Gastrocnemius medialis (tissue), 4 donors: ENCODE measurements around the gene PDXDC1. TPM values are rescaled to one million over a fixed set of nuclear protein-coding genes. Genes with fewer than 3 reads are reported as not detected.
"Not testable (repeated sequence)": the region's sequence is repeated elsewhere in the genome, so short reads cannot be mapped to it uniquely, and the experiment has no call there.

Source experiments
- ATAC-seq, 2 donors: fragments of 150-250 bp; one replicate each; pipeline ENCODE4 v1.9.1; 2016
- DNase-seq, 2 donors: peaks; one replicate each; pipeline ENCODE4 v3.0.0-alpha.2; 2019
- H3K27ac ChIP-seq, 4 donors: fragments of 200-600 bp; sonication (generic); 1 replicate in 1 of 4; 2 replicates in 3 of 4; pipeline ENCODE4 v1.5.1; 2016 to 2018; ENCODE audit warnings: mild to moderate bottlenecking in 2 of 4, moderate library complexity in 1 of 4
- H3K27me3 ChIP-seq, 3 donors: fragments of 200-600 bp; sonication (generic) in 2 of 3; 1 replicate in 1 of 3; 2 replicates in 2 of 3; pipeline versions ENCODE4 v1.5.1 to v1.6.0; 2016 to 2019; ENCODE audit warnings: mild to moderate bottlenecking in 1 of 3, moderate library complexity in 1 of 3
- H3K36me3 ChIP-seq, 2 donors: fragments of 200-600 bp; sonication (generic) in 1 of 2; one replicate each; pipeline ENCODE4 v1.5.1; 2017 to 2018
- H3K4me1 ChIP-seq, 2 donors: fragments of 200-600 bp; sonication (generic) in 1 of 2; one replicate each; pipeline ENCODE4 v1.5.1; 2016 to 2017; ENCODE audit warnings: mild to moderate bottlenecking in 2 of 2
- H3K4me3 ChIP-seq, 4 donors: fragments of 200-600 bp; sonication (generic) in 3 of 4; 1 replicate in 1 of 4; 2 replicates in 3 of 4; pipeline ENCODE4 v1.5.1; 2016 to 2019; ENCODE audit warnings: mild to moderate bottlenecking in 2 of 4
- H3K9me3 ChIP-seq, 3 donors: fragments of 200-600 bp; sonication (generic) in 2 of 3; 1 replicate in 1 of 3; 2 replicates in 2 of 3; pipeline ENCODE4 v1.5.1; 2016 to 2019
- CTCF ChIP-seq, 5 experiments: fragments of 450-650 bp in 3 of 5; fragments of 200-600 bp in 2 of 5; sonication (generic) in 2 of 5; IDR thresholded peaks in 4 of 5; conservative IDR thresholded peaks in 1 of 5; 1 replicate in 4 of 5; 2 replicates in 1 of 5; pipeline ENCODE4 v1.5.1; 2016 to 2019; ENCODE audit warnings: antibody characterized with exemption in 5 of 5, mild to moderate bottlenecking in 3 of 5, moderate library complexity in 3 of 5
- POLR2A ChIP-seq, 2 donors: fragments of 450-650 bp; IDR thresholded peaks; one replicate each; pipeline ENCODE4 v1.6.1; 2017; ENCODE audit warnings: antibody characterized with exemption in 2 of 2, mild to moderate bottlenecking in 2 of 2, moderate library complexity in 2 of 2
- in situ Hi-C, 4 donors: fragments of 200-750 bp; cut with MboI; loops; one replicate each; pipeline versions ENCODE4 v1.15.0 to v1.8.0; 2017; ENCODE audit warnings: low sequenced_read_pairs in 4 of 4
- intact Hi-C: fragments of 100-400 bp; cut with DNase I; formaldehyde crosslinking; loops from one replicate; pipeline ENCODE4 v1.15.1; 2023; ENCODE audit warnings: low total_unique reads
- total RNA-seq, 4 donors: library from RNA; depleted of rRNA; stranded (reverse); fragments of >200 nt; gene quantifications; one replicate each; pipeline versions ENCODE4 v1.1.0 to v1.2.3, GENCODE V29; 2016

Gene PDXDC1
- total RNA-seq, 4 donors from 2014 or later = 34.3 to 69.0 (median 45.2) TPM

GRCh38 chr16:14961405-14962186 is 13.2 kb upstream of the PDXDC1 start:
- DNase-seq = no peak
- no peaks in the 10 kb centered on the region for H3K36me3 ChIP-seq
- no peaks in the 10 kb centered on the region for H3K9me3 ChIP-seq
- no peak overlapping the region for H3K4me3 ChIP-seq
- no peaks in the 10 kb centered on the region for H3K27me3 ChIP-seq
- H3K27ac ChIP-seq = no peak overlapping the region
- no peak for ATAC-seq
- in situ Hi-C loops (no loop called here), intact Hi-C loops (no loop called here)
- peaks cover 0 to 2% of the 10 kb centered on the region in 2 donors for H3K4me1 ChIP-seq
- TF ChIP-seq CTCF (IDR thresholded peaks at IDR 0.05 in 4 of 5, conservative IDR thresholded peaks at IDR 0.05 in 1 of 5) = no peak
- TF ChIP-seq POLR2A (IDR thresholded peaks at IDR 0.05) = no peak

DNA sequence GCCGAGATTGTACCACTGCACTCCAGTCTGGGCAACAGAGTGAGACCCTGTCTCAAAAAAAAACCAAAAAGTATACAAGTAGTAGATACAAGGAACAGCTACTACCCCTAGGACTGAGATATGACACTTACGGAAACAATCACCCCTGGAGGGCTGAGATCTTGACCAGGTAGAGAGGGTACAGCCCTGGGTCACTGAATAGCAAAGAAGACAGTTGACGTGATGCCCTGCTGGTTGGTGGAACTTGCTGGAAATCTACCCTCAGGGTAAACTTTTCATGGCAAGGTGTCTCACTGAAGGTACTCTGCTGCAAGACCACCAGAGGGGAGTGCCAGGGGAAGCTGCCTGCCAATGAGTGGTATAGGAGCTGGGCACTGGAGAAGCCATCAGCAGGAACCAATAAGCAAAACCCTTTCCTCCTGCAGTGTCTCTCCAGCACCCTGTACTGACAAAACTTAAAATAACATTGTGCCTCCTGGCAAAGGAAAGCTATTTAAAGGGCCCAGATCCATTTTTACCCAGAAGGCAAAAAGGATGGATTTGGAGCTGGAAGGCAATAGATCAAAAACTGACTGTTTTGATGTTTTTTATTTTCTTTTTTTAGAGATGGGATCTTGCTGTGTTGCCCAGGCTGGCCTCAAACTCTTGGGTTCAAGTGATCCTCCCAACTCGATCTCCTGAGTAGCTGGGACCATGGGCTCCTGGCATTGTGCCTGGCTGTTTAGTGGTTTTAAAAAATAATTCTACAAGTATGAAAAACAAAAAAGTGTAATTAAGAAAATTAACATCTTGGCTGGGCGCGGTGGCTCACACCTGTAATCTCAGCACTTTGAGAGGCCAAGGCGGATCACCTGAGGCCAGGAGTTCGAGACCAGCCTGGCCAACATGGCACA is 11.3 kb upstream of the PDXDC1 start:
- no peaks in the 10 kb centered on the region for H3K27me3 ChIP-seq
- ATAC-seq = no peak
- H3K4me3 ChIP-seq = no peak overlapping the region
- H3K9me3 ChIP-seq = no peaks in the 10 kb centered on the region
- no peak overlapping the region for H3K27ac ChIP-seq
- in situ Hi-C loops (no loop called here), intact Hi-C loops (no loop called here)
- H3K4me1 ChIP-seq = no peaks in the 10 kb centered on the region
- TF ChIP-seq CTCF (IDR thresholded peaks at IDR 0.05 in 4 of 5, conservative IDR thresholded peaks at IDR 0.05 in 1 of 5) (no peak), POLR2A (IDR thresholded peaks at IDR 0.05) (no peak)
- DNase-seq = no peak
- no peaks in the 10 kb centered on the region for H3K36me3 ChIP-seq

DNA sequence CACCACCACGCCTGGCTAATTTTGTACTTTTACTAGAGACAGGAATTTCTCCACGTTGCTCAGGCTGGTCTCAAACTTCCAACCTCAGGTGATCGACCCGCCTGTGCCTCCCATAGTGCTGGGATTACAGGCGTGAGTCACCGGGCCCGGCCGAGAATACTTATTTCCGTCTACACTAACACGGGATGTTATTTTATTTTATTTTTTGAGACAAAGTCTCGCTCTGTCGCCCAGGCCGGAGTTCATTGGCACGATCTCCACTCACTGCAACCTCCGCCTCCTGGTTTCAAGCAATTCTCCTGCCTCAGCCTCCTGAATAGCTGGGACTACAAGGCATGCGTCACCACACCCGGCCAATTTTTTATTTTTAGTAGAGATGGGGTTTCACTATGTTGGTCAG is 9.5 kb upstream of the PDXDC1 start:
- Histone ChIP-seq H3K4me1 (no peaks in the 10 kb centered on the region), H3K4me3 (no peak overlapping the region), H3K27ac (no peak overlapping the region), H3K9me3 (no peaks in the 10 kb centered on the region), H3K27me3 (no peaks in the 10 kb centered on the region), H3K36me3 (no peaks in the 10 kb centered on the region)
- in situ Hi-C loops (no loop called here), intact Hi-C loops (no loop called here)
- no peak for TF ChIP-seq CTCF (IDR thresholded peaks at IDR 0.05 in 4 of 5, conservative IDR thresholded peaks at IDR 0.05 in 1 of 5)
- TF ChIP-seq POLR2A (IDR thresholded peaks at IDR 0.05) = no peak
- ATAC-seq (no peak), DNase-seq (no peak)

DNA sequence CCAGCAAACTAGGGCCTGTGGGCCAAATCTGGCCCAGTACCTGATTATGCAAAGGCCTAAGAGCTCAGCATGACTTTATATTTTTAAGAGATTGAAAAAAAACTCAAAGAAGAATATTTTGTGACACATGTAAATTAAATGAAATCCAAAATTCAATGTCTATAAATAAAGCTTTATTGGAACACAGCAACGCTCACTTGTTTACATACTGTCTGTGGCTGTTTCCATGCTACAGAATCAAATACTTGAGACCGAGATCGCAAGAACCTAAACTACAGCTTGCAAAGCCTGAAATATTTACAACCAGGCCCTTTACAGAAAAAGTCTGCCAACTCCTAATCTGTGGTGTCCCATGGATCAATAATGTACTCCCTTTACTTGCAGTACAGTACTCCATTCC is 5.0 kb upstream of the PDXDC1 start:
- H3K4me1 ChIP-seq, H3K9me3 ChIP-seq, H3K27ac ChIP-seq, ATAC-seq, H3K36me3 ChIP-seq, H3K27me3 ChIP-seq, intact Hi-C loops, in situ Hi-C loops, H3K4me3 ChIP-seq, DNase-seq: not testable (repeated sequence)

- H3K36me3 ChIP-seq, DNase-seq, H3K4me3 ChIP-seq, in situ Hi-C loops, H3K27ac ChIP-seq, ATAC-seq, H3K9me3 ChIP-seq, intact Hi-C loops, H3K27me3 ChIP-seq: not testable (repeated sequence)
- H3K4me1 ChIP-seq = peaks cover 13 to 14% of the 10 kb centered on the region in 2 donors
Measured at GRCh38 chr16:14971621-14972228, 3.1 kb upstream of the PDXDC1 start.

- DNase-seq, intact Hi-C loops, H3K27me3 ChIP-seq, H3K9me3 ChIP-seq, ATAC-seq, in situ Hi-C loops, H3K36me3 ChIP-seq: not testable (repeated sequence)
- H3K27ac ChIP-seq = peak overlapping the region; percentile 78 to 94 (median 89)
- H3K4me3 ChIP-seq = peak overlapping the region; percentile 71 to 93 (median 86)
- peaks cover 13 to 14% of the 10 kb centered on the region in 2 donors for H3K4me1 ChIP-seq
Measured at GRCh38 chr16:14973785-14974322, 972 bp upstream of the PDXDC1 start.

DNA sequence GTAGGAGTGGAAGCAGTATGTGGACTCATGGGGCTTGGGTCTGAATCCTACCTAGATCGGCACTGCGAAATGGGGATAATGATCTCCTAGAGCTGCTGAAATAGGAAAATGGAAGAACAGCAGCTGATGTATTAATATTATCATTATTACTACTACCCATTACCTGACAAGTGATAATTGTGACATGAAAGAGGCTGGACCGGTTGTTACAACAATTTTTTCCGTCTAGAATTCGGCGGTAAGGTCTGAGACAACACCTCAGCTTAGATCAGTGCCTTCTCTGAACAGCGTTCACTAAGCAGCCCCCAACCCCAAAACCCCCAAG is 533 bp upstream of the PDXDC1 start:
- H3K27me3 ChIP-seq, H3K9me3 ChIP-seq, ATAC-seq, intact Hi-C loops, DNase-seq, H3K36me3 ChIP-seq, in situ Hi-C loops: not testable (repeated sequence)
- Histone ChIP-seq H3K27ac (peak overlapping the region; percentile 78 to 94 (median 89)), H3K4me1 (peaks cover 13 to 14% of the 10 kb centered on the region in 2 donors), H3K4me3 (peak overlapping the region; percentile 71 to 93 (median 86))
